ENCODE results near the gene SLC9A3.

The SLC9A3 gene

DNA sequence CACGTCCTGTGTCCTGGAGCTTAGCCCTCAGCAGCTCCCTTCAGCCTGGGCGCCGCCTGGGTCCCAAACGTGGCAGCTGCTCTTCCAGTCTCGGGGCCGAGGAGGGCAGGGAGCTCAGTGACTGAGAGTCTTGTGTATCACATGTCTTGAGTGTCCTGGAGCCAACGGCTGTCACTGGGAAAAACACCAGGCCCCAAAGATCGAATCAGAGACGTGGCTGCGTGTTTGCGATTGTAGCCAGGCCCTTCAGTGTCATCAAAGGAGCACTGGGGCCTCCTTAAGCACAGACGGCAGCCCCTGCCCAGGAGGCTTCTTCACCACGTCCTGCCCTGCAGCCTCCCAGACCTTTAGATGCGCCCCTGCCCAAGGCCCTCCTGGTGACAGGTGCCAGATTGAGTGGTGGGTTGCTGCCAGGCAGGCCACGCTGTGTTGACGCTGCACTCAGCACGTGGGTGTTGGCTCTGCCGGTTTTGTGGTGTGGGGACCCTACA, 86.9 kb downstream of the SLC9A3 start (continued):
- no peak for TF ChIP-seq ZBTB7A (tag by site-specific recombination; IDR thresholded peaks at IDR 0.05; ENCODE audit: low read depth)
- TF ChIP-seq ZNF335 (tag by site-specific recombination; conservative IDR thresholded peaks at IDR 0.05), result no peak
- TF ChIP-seq ZBTB20 (tag by site-specific recombination; IDR thresholded peaks at IDR 0.05), result no peak
- TF ChIP-seq ZNF221 (tag by site-specific recombination; IDR thresholded peaks at IDR 0.05; ENCODE audit: borderline replicate concordance), result no peak

DNA sequence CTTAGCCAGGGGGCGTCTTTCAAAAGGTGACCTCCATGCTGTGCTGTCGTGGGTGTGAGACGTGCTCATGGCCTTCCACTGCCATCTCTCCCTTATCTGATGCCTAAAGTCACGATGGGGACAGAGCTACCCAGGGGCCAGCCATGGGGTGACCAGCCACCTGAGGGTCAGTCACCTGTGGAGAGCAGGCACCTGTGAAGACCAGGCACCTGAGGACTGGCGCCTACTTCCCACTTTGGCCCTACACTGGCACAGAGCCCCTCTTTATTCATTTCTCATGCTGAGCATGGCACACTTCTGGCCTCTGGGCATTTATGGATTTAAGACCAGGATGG, 87.6 kb downstream of the SLC9A3 start:
- H3K27ac ChIP-seq (ENCODE audit: extremely low read depth, low read depth, low read length), result no peak overlapping the region
- no peaks in the 10 kb centered on the region for H3K4me1 ChIP-seq (ENCODE audit: control insufficient read depth, insufficient read depth, low read length)
- TF ChIP-seq ZNF292 (tag by site-specific recombination; IDR thresholded peaks at IDR 0.05; ENCODE audit: borderline replicate concordance, low read depth) (no peak), KLF1 (tag by site-specific recombination; IDR thresholded peaks at IDR 0.05) (no peak), ZNF324 (tag by site-specific recombination; IDR thresholded peaks at IDR 0.05) (no peak), ZBTB21 (tag by site-specific recombination; IDR thresholded peaks at IDR 0.05) (no peak), ZXDB (tag by site-specific recombination; IDR thresholded peaks at IDR 0.05) (no peak), ZNF266 (tag by site-specific recombination; IDR thresholded peaks at IDR 0.05; ENCODE audit: low read depth) (no peak), IKZF3 (tag by site-specific recombination; IDR thresholded peaks at IDR 0.05) (no peak), ZNF623 (tag by site-specific recombination; IDR thresholded peaks at IDR 0.05) (no peak), ZNF155 (tag by site-specific recombination; IDR thresholded peaks at IDR 0.05) (no peak), ZNF112 (tag by site-specific recombination; IDR thresholded peaks at IDR 0.05) (no peak), ZNF548 (tag by site-specific recombination; IDR thresholded peaks at IDR 0.05) (no peak), ZNF776 (tag by site-specific recombination; IDR thresholded peaks at IDR 0.05; ENCODE audit: borderline replicate concordance) (no peak), ZNF302 (tag by site-specific recombination; IDR thresholded peaks at IDR 0.05; ENCODE audit: low read depth) (no peak), ZFP3 (tag by site-specific recombination; IDR thresholded peaks at IDR 0.05; ENCODE audit: low read depth) (no peak), ZNF394 (tag by site-specific recombination; IDR thresholded peaks at IDR 0.05; ENCODE audit: borderline replicate concordance) (no peak), ZNF654 (tag by site-specific recombination; IDR thresholded peaks at IDR 0.05; ENCODE audit: low read depth) (no peak), ZNF530 (tag by site-specific recombination; IDR thresholded peaks at IDR 0.05; ENCODE audit: low read depth) (no peak), KLF16 (tag by site-specific recombination; IDR thresholded peaks at IDR 0.05) (no peak)
- TF ChIP-seq, protein P1, sequence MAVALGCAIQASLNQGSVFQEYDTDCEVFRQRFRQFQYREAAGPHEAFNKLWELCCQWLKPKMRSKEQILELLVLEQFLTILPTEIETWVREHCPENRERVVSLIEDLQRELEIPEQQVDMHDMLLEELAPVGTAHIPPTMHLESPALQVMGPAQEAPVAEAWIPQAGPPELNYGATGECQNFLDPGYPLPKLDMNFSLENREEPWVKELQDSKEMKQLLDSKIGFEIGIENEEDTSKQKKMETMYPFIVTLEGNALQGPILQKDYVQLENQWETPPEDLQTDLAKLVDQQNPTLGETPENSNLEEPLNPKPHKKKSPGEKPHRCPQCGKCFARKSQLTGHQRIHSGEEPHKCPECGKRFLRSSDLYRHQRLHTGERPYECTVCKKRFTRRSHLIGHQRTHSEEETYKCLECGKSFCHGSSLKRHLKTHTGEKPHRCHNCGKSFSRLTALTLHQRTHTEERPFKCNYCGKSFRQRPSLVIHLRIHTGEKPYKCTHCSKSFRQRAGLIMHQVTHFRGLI (tag by site-specific recombination; IDR thresholded peaks at IDR 0.05), result no peak
- TF ChIP-seq, protein P2, sequence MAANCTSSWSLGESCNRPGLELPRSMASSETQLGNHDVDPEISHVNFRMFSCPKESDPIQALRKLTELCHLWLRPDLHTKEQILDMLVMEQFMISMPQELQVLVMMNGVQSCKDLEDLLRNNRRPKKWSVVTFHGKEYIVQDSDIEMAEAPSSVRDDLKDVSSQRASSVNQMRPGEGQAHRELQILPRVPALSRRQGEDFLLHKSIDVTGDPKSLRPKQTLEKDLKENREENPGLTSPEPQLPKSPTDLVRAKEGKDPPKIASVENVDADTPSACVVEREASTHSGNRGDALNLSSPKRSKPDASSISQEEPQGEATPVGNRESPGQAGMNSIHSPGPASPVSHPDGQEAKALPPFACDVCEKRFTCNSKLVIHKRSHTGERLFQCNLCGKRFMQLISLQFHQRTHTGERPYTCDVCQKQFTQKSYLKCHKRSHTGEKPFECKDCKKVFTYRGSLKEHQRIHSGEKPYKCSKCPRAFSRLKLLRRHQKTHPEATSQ (tag by site-specific recombination; IDR thresholded peaks at IDR 0.05), result no peak
- H3K9me3 ChIP-seq (ENCODE audit: control insufficient read depth, insufficient read depth, low read depth, low read length), result no peaks in the 10 kb centered on the region
- no peak overlapping the region for H3K4me3 ChIP-seq (ENCODE audit: low read depth, low read length)
- CTCF ChIA-PET, result interaction anchor here (0.9 to 2.7 kb wide), 5 partner anchors 8 to 160 kb away, joined by 4 to 22 read pairs (median 9); no protein-coding TSS in a partner anchor
- H3K36me3 ChIP-seq (ENCODE audit: control insufficient read depth in 2 of 2, insufficient read depth in 1 of 2, low read length in 2 of 2), result peaks cover 0 to 20% of the 10 kb centered on the region in 2 experiments; a peak in 2 of 3 replicates
- POLR2A ChIA-PET, result interaction anchor here (1.1 kb wide), 1 partner anchor 120 kb away, joined by 4 read pairs; no protein-coding TSS in a partner anchor
